Gastroesophageal sphincter (tissue), 3 donors: ENCODE measurements around the gene RAF1.

Source experiments
- CTCF ChIP-seq, 4 experiments: fragments of 200-600 bp in 2 of 4; fragments of 450-650 bp in 2 of 4; sonication (generic) in 1 of 4; IDR thresholded peaks; one replicate each; pipeline ENCODE4 v1.5.1; 2017 to 2019; ENCODE audit warnings: antibody characterized with exemption in 4 of 4, mild to moderate bottlenecking in 2 of 4, moderate library complexity in 2 of 4
- EP300 ChIP-seq: sonication (generic); formaldehyde crosslinking; IDR thresholded peaks from one replicate; pipeline ENCODE4 v1.6.1; 2017; ENCODE audit warnings: antibody characterized with exemption, mild to moderate bottlenecking
- POLR2A ChIP-seq, 2 donors: fragments of 450-650 bp; IDR thresholded peaks; one replicate each; pipeline ENCODE4 v1.6.1; 2017; ENCODE audit warnings: antibody characterized with exemption in 2 of 2, mild to moderate bottlenecking in 2 of 2, moderate library complexity in 1 of 2

GRCh38 chr3:12559520-12559919 lies 104.4 kb downstream of the RAF1 start:
- TF ChIP-seq CTCF (IDR thresholded peaks at IDR 0.05) (no peak), EP300 (no peak), POLR2A (IDR thresholded peaks at IDR 0.05) (no peak)
